Subcutaneous adipose tissue (tissue), 4 donors: ENCODE results near the gene RNASET2. TPM values are rescaled to one million over a fixed set of nuclear protein-coding genes. Genes with fewer than 3 reads are reported as not detected.

Experiments used
- small RNA-seq: library from RNA; depleted of rRNA; stranded (forward); fragments of <200 nt; gene quantifications from one replicate; pipeline ENCODE3, GENCODE V24; 2016
- total RNA-seq, 4 donors: library from RNA; depleted of rRNA; stranded (reverse); fragments of >200 nt; gene quantifications; one replicate each; pipeline ENCODE4 v1.1.0, GENCODE V29; 2016
- TF ChIP-seq, protein P1 (sequence below): fragments of 450-650 bp; IDR thresholded peaks from one replicate; pipeline ENCODE4 v1.5.1; 2016; ENCODE audit warnings: low read depth, mild to moderate bottlenecking, control low read depth, antibody characterized with exemption, moderate library complexity

RNASET2 gene
- total RNA-seq, 4 donors from 2014 or later, result 40.4 to 173 (median 77.0) TPM

DNA sequence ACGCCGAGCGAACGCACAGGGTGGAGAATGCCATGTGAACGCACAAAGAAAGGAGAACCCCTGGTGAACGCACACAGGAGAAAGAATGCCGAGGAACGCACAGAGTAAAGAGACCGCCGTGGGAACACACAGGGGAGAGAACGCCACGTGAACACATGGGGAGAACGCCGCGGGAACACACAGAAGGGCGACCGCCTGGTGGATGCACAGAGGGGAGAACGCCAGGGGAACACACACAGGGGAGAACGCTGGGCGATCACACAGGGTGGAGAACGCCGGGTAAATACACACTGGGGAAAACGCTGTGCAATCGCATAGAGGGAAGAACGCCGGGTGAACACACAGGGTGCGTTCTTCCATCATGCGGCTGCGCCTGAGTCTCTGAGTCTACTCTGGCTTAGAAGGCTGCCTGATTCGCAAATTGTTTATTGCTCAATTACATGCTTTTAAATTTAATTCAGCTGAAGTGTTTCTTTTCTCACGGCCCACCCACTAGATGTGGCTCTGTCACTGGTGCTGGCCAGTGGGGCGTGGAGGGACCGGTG, 54.1 kb downstream of the RNASET2 start:
- TF ChIP-seq, protein P1, sequence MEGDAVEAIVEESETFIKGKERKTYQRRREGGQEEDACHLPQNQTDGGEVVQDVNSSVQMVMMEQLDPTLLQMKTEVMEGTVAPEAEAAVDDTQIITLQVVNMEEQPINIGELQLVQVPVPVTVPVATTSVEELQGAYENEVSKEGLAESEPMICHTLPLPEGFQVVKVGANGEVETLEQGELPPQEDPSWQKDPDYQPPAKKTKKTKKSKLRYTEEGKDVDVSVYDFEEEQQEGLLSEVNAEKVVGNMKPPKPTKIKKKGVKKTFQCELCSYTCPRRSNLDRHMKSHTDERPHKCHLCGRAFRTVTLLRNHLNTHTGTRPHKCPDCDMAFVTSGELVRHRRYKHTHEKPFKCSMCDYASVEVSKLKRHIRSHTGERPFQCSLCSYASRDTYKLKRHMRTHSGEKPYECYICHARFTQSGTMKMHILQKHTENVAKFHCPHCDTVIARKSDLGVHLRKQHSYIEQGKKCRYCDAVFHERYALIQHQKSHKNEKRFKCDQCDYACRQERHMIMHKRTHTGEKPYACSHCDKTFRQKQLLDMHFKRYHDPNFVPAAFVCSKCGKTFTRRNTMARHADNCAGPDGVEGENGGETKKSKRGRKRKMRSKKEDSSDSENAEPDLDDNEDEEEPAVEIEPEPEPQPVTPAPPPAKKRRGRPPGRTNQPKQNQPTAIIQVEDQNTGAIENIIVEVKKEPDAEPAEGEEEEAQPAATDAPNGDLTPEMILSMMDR, result no peak

GRCh38 chr6:166901626-166902025, 54.7 kb downstream of the RNASET2 start:
- TF ChIP-seq, protein P1, result no peak

GRCh38 chr6:166900956-166901607, 55.3 kb downstream of the RNASET2 start:
- TF ChIP-seq, protein P1, result no peak

DNA sequence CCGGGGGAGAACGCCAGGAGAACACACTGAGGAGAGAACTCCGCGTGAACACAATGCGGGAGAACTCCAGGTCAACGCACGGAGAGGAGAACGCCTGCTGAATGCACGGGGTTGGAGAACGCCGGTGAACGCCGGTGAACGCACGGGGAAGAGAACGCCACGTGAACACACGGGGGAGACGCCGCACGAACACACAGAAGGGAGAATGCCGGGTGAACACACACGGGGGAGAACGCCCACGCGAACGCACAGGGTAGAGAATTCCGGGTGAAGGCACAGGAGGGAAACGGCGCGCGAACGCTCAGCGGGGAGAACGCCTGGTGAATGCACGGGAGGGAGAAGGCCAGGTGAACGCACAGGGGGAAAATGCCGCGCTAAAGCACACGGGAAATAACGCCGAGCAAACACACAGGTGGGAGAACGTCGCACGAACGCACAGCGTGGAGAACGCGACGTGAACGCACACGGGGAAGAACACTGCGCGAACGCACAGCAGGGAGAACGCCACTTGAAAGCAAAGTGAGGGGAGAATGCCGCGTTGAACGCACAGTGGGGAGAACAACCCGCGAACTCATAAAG, 56.1 kb downstream of the RNASET2 start:
- TF ChIP-seq, protein P1, result no peak

DNA sequence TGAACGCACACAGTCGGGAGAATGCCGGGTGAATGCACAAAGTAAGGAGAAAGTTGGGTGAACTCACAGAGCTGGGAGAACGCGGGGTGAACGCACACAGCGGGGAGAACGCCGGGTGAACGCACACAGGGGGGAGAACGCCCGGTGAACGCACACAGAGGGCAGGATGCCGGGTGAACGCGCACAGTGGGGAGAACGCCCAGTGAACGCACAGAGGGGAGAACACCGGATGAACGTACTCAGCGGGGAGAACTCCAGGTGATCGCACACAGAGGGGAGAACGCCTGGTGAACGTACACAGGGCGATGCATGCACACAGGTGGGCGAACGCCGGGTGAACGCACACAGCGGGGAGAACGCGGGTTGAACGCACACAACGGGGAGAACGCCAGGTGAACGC, 57.4 kb downstream of the RNASET2 start:
- TF ChIP-seq, protein P1, result no peak

- TF ChIP-seq, protein P1, result no peak
These were observed 76.8 kb downstream of the RNASET2 start for GRCh38 chr6:166879594-166879993.

Small RNA genes lying within 50 kb of the gene (small RNA-seq; reads per million reads assigned to genes)
- not detected for gene MIR3939

Other genes with a start within 250 kb of the RNASET2 start
- 10 to 100 TPM in 2 of 4 donors, 1 to 10 TPM in 2; 7.3 to 16.2 (median 10.1) TPM for gene CEP43, start 42.8 kb upstream of the RNASET2 start, total RNA-seq
- gene CCR6, start 166.5 kb upstream of the RNASET2 start, total RNA-seq, result under 1 TPM in 1 of 4 donors, not detected in 3; 0.22 TPM
- not detected for gene GPR31, start 201.4 kb upstream of the RNASET2 start, total RNA-seq